Activated naive CD8-positive, alpha-beta T cell treated with anti-CD3 and anti-CD28 coated beads, Interleukin-2, amount 10 ng/mL, durations not matched to agents 7 days and 5 days (primary cell): ENCODE results near the gene ATG9B. TPM values are rescaled to one million over a fixed set of nuclear protein-coding genes. Genes with fewer than 3 reads are reported as not detected.
A peak's percentile ranks its signal among the peaks of the same experiment; 100 is the strongest.

Experiments
- ATAC-seq: fragments of 150-1000 bp; cut with Tn5 transposase; one replicate; pipeline ENCODE4 v1.10.0; 2021; ENCODE audit warnings: low read depth, moderate library complexity
- POLR2A ChIA-PET: fragments of 350-600 bp; sonication (Branson Sonifier 250); formaldehyde crosslinking; loops from one replicate; lab custom pipeline; 2021; ENCODE audit warnings: antibody characterized with exemption; lab: Charles Lee
- DNase-seq: peaks from one replicate; pipeline ENCODE4 v3.0.0; 2021
- H3K27ac Mint-ChIP-seq: one replicate; pipeline ENCODE4 v1.8.0; 2022; ENCODE audit warnings: mild to moderate bottlenecking, mixed read lengths
- H3K27me3 Mint-ChIP-seq: one replicate; pipeline ENCODE4 v1.8.0; 2022; ENCODE audit warnings: mild to moderate bottlenecking, moderate library complexity, mixed read lengths
- H3K36me3 Mint-ChIP-seq: one replicate; pipeline ENCODE4 v1.8.0; 2021; ENCODE audit warnings: mild to moderate bottlenecking, mixed read lengths
- H3K4me1 Mint-ChIP-seq: one replicate; pipeline ENCODE4 v1.8.0; 2021; ENCODE audit warnings: mixed read lengths
- H3K4me3 Mint-ChIP-seq: one replicate; pipeline ENCODE4 v1.8.0; 2022; ENCODE audit warnings: mild to moderate bottlenecking, moderate library complexity, mixed read lengths
- H3K9me3 Mint-ChIP-seq: one replicate; pipeline ENCODE4 v1.8.0; 2021; ENCODE audit warnings: mixed read lengths
- total RNA-seq, 2 experiments: library from RNA; stranded (reverse); gene quantifications; one replicate each; pipeline ENCODE4 v1.2.3, GENCODE V29; 2021

ATG9B gene, protein sequence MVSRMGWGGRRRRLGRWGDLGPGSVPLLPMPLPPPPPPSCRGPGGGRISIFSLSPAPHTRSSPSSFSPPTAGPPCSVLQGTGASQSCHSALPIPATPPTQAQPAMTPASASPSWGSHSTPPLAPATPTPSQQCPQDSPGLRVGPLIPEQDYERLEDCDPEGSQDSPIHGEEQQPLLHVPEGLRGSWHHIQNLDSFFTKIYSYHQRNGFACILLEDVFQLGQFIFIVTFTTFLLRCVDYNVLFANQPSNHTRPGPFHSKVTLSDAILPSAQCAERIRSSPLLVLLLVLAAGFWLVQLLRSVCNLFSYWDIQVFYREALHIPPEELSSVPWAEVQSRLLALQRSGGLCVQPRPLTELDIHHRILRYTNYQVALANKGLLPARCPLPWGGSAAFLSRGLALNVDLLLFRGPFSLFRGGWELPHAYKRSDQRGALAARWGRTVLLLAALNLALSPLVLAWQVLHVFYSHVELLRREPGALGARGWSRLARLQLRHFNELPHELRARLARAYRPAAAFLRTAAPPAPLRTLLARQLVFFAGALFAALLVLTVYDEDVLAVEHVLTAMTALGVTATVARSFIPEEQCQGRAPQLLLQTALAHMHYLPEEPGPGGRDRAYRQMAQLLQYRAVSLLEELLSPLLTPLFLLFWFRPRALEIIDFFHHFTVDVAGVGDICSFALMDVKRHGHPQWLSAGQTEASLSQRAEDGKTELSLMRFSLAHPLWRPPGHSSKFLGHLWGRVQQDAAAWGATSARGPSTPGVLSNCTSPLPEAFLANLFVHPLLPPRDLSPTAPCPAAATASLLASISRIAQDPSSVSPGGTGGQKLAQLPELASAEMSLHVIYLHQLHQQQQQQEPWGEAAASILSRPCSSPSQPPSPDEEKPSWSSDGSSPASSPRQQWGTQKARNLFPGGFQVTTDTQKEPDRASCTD
- total RNA-seq = 10 to 100 TPM; 11.1 to 11.6 TPM

DNA sequence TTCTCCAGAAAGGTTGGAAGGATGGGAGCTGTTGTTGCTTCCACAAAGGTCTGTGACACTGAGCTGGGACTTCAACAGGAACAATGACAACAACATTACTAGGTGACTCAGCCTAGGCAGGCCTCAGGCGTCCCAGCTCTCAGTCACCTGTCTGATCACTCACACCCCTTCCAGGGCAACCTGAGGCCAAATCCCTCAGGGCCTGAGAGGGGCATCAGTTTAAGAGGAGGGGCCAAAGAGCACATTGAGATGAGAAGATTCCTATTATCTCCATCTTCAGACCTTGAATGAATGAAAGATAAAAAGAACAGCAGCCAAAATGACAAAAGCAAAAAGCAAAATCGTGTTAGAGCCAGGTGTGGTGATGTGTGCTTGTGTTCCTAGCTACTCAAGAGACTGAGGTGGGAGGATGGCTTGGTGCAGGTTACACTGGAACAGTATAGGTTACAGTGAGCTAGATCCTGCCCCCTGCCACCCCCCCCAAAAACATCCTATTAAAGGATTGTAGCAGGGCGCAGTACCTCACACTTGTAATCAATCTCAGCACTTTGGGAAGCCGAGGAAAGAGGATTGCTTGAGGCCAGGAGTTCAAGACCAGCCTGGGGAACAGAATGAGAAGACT, at the start of gene ATG9B:
TSS of gene ATG9B (minus strand) at position 60 of the 622 bp plus-strand sequence. CDS start 71 bp downstream, outside the sequence.
- no peak within 1 kb of the TSS for H3K27ac Mint-ChIP-seq
- H3K4me3 Mint-ChIP-seq = no peak within 1 kb of the TSS
- ATAC-seq (no peak), DNase-seq (no peak)
- H3K36me3 Mint-ChIP-seq = peaks cover 2% of the 10 kb centered on the region
- H3K9me3 Mint-ChIP-seq = no peaks in the 10 kb centered on the region
- POLR2A ChIA-PET = no interaction called here
- H3K4me1 Mint-ChIP-seq = peaks cover 14% of the 10 kb centered on the region
- peaks cover 13% of the 10 kb centered on the region for H3K27me3 Mint-ChIP-seq

DNA sequence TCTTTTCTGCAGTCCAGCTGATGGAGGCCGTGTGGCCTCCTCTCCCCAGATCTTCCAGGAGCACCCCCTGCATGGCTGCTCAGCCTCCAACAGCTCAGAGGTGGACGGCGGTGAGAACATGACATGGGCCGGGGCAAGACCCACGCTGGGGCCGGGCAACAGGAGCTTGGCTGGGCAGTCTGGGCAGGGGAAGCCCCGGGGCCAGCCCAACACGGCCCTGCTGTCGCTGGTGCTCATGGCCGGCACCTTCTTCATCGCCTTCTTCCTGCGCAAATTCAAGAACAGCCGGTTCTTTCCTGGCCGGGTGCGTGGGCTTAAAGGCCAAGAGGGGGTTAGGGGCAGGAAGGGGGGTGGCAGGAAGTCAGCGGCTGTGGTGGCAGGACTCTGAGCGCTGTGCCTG, 49.7 kb upstream of the ATG9B start:
- Mint-ChIP-seq H3K36me3 (peaks cover 7% of the 10 kb centered on the region), H3K4me1 (peaks cover 8% of the 10 kb centered on the region), H3K27me3 (no peaks in the 10 kb centered on the region), H3K27ac (no peak overlapping the region), H3K9me3 (no peaks in the 10 kb centered on the region), H3K4me3 (no peak overlapping the region)
- no peak for ATAC-seq
- POLR2A ChIA-PET = no interaction called here
- no peak for DNase-seq

DNA sequence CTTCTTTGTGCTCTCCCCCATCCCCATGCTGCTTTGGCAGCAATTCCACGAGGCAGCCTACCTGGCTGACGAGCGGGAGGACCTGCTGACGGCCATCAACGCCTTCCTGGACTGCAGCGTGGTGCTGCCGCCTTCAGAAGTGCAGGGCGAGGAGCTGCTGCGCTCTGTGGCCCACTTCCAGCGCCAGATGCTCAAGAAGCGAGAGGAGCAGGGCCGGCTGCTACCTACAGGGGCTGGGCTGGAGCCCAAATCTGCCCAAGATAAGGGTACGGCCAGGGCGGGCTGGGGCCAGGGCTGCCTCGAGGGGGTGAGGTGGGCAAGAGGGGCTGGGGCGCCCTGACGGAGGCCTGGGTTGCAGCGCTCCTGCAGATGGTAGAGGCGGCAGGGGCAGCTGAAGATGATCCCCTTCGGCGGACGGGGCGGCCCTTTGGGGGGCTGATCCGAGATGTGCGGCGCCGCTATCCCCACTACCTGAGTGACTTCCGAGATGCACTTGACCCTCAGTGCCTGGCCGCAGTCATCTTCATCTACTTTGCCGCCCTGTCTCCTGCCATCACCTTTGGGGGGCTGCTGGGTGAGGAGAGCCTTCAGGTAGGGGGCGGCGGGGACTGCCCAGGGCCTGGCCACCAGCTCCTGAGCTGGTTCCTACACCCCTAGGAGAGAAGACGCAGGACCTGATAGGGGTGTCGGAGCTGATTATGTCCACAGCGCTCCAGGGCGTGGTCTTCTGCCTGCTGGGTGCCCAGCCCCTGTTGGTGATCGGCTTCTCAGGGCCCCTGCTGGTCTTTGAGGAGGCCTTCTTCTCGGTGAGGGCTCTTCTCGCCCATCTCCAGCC, 47.0 kb upstream of the ATG9B start:
- ATAC-seq (no peak), DNase-seq (no peak)
- Mint-ChIP-seq H3K27me3 (no peaks in the 10 kb centered on the region), H3K36me3 (peaks cover 7% of the 10 kb centered on the region), H3K9me3 (no peaks in the 10 kb centered on the region), H3K4me3 (no peak overlapping the region), H3K4me1 (no peaks in the 10 kb centered on the region), H3K27ac (no peak overlapping the region)
- POLR2A ChIA-PET = no interaction called here

DNA sequence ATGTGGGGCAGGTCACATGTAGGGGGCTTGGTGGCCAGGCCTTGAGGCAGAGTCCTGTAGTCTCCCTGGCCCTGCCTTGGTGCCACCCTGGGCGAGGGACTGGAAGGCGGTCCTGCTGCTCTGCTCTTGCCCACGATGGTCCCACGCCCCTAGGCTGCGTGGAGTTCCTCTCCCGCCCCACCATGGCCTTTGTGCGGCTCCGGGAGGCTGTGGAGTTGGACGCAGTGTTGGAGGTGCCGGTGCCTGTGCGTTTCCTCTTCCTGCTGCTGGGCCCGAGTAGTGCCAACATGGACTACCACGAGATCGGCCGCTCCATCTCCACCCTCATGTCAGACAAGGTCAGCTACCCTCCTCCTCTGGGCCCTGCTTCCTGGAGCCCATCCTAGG, 46.3 kb upstream of the ATG9B start:
- Mint-ChIP-seq H3K4me1 (no peaks in the 10 kb centered on the region), H3K27ac (no peak overlapping the region), H3K9me3 (no peaks in the 10 kb centered on the region), H3K27me3 (no peaks in the 10 kb centered on the region), H3K36me3 (peaks cover 8% of the 10 kb centered on the region), H3K4me3 (no peak overlapping the region)
- POLR2A ChIA-PET = no interaction called here
- ATAC-seq (no peak), DNase-seq (no peak)

DNA sequence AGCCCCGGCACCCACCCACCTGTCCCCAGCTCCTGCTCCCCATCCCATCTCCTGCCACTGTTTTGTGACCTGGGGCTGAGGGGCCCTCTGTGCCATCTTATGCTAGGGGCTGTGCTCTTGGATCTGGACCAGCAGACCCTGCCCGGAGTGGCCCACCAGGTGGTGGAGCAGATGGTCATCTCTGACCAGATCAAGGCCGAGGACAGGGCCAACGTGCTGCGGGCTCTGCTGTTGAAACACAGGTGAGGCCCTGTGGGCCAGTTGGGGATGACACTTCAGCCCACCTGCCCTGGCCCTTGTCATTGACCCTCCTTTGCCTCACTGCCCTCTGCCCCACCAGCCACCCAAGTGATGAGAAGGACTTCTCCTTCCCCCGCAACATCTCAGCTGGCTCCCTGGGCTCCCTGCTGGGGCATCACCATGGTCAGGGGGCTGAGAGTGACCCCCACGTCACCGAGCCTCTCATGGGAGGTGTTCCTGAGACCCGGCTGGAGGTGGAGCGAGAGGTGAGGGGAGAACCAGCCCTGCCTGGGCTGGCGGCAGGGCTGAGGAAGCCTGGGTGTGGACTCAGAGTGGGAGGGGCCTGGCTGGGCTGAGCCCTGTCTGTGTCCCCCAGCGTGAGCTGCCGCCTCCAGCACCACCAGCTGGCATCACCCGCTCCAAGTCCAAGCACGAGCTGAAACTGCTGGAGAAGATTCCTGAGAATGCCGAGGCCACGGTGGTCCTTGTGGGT, 45.7 kb upstream of the ATG9B start:
- no peak overlapping the region for H3K27ac Mint-ChIP-seq
- no peak for DNase-seq

DNA sequence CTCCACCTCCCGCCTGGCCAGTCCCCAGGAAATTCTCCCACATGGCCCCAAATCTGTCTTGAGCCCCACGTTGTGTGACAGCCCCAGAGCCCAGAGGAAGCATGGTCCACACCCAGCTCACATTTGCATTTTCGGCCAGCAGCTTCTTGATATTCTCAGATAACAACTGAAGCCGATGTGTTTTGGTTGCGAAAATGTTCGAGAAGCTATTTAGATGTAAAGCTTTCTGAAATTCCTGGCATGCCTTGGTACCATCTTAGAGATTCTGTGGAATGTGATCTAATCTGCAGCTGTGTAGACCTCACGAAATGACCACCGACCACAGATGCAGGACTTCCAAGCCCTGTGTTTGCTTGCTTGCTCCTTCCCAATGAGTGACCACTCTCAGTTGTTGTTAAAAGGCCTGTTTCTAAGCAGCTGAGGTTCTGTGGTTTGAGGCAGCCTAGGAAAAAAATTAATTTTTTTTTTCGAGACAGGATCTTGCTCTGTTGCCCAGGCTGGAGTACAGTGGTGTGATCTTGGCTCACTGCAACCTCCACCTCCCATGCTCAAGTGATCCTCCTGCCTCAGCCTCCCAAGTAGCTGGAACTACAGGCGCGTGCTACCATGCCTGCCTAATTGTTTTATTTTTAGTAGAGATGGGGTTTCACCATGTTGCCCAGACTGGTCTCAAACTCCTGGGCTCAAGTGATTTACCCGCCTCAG, 43.9 kb upstream of the ATG9B start:
- Mint-ChIP-seq H3K4me3 (no peak overlapping the region), H3K27me3 (no peaks in the 10 kb centered on the region), H3K27ac (no peak overlapping the region), H3K9me3 (no peaks in the 10 kb centered on the region), H3K4me1 (no peaks in the 10 kb centered on the region), H3K36me3 (peaks cover 10% of the 10 kb centered on the region)
- ATAC-seq = no peak
- POLR2A ChIA-PET = interaction anchor here (1.1 to 1.3 kb wide), 2 partner anchors 9 to 12 kb away, joined by 3 to 4 read pairs; partner anchors contain the start of gene FASTK
- no peak for DNase-seq

More for the DNA sequence above, 45.7 kb upstream of the ATG9B start:
- H3K36me3 Mint-ChIP-seq = peaks cover 10% of the 10 kb centered on the region
- POLR2A ChIA-PET = no interaction called here
- H3K27me3 Mint-ChIP-seq = no peaks in the 10 kb centered on the region
- H3K4me1 Mint-ChIP-seq = no peaks in the 10 kb centered on the region
- no peaks in the 10 kb centered on the region for H3K9me3 Mint-ChIP-seq
- H3K4me3 Mint-ChIP-seq = no peak overlapping the region
- no peak for ATAC-seq

DNA sequence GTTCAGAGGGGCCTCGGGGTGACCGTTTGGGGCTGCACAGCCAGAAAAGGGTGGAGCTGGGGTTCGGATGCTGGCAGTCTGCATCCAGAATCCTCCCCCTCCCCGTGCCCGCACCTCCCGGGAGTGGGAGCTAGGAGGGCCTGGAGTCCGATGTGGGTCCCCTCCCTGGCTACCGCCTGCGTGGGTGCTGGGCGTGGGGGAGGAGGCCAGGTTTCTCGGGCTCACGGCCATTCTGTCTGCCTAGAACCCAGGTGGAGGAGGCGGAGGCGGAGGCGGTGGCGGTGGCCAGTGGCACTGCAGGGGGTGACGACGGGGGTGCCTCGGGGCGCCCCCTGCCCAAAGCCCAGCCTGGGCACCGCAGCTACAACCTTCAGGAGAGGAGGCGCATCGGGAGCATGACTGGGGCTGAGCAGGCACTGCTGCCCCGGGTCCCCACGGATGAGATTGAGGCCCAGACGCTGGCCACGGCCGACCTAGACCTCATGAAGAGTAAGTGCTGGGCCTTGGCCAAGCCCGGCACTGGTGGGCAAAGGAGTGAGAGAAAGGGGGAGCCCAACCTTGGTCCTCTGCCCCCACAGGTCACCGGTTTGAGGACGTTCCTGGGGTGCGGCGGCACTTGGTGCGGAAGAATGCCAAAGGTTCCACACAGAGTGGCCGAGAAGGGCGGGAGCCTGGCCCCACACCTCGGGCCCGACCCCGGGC, 42.1 kb upstream of the ATG9B start:
- H3K27me3 Mint-ChIP-seq = no peaks in the 10 kb centered on the region
- H3K4me3 Mint-ChIP-seq = no peak overlapping the region
- POLR2A ChIA-PET = no interaction called here
- peaks cover 6% of the 10 kb centered on the region for H3K4me1 Mint-ChIP-seq
- peaks cover 12% of the 10 kb centered on the region for H3K36me3 Mint-ChIP-seq
- DNase-seq (no peak), ATAC-seq (no peak)
- H3K27ac Mint-ChIP-seq = no peak overlapping the region
- no peaks in the 10 kb centered on the region for H3K9me3 Mint-ChIP-seq

DNA sequence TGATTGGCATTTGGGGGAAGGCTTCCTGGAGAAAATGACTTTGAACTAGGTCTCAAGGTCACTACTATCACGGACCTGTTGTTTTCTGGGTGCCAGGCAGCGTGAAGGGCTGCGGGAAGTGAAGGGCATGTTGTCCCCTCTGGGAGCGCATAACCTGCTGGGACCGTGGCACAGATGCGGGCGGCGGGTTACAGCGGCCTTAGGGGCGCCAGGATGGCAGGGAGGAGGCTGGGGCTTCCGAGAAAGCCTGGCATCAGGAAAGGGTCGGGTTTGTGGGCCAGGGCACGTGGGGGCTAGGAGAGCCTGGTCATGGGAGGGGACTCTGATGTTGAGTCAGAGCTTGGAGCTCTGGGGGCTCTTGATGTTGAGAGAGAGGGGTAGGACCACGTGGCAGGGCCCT, 41.2 kb upstream of the ATG9B start:
- no peak for DNase-seq
- Mint-ChIP-seq H3K36me3 (peaks cover 10% of the 10 kb centered on the region), H3K9me3 (no peaks in the 10 kb centered on the region), H3K27ac (peak overlapping the region; percentile 9), H3K4me3 (no peak overlapping the region), H3K4me1 (peaks cover 13% of the 10 kb centered on the region), H3K27me3 (no peaks in the 10 kb centered on the region)
- POLR2A ChIA-PET = no interaction called here
- no peak for ATAC-seq

DNA sequence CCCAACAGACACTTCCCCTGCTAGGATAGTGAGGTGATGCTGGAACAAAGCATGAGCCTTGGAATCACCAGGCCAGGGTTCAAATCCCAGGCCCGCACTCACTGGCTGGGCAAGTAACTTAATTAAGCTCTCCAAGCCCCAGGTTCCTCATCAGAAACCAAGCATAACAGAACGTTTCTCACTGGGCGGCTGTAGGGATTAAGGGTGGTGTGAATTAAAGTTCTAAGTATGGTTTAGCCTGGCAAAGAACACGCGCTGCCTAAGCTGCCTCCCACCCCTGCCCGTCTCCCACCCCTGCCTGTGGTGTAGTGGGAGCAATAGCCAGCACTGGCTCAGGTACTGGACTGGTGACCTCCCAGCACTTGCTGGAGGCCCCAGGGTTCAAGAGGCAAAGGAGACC, 40.7 kb upstream of the ATG9B start:
- Mint-ChIP-seq H3K4me3 (no peak overlapping the region), H3K9me3 (no peaks in the 10 kb centered on the region), H3K36me3 (peaks cover 9% of the 10 kb centered on the region), H3K27me3 (no peaks in the 10 kb centered on the region), H3K27ac (peak overlapping the region; percentile 9), H3K4me1 (peaks cover 13% of the 10 kb centered on the region)
- ATAC-seq (no peak), DNase-seq (no peak)
- POLR2A ChIA-PET = no interaction called here

DNA sequence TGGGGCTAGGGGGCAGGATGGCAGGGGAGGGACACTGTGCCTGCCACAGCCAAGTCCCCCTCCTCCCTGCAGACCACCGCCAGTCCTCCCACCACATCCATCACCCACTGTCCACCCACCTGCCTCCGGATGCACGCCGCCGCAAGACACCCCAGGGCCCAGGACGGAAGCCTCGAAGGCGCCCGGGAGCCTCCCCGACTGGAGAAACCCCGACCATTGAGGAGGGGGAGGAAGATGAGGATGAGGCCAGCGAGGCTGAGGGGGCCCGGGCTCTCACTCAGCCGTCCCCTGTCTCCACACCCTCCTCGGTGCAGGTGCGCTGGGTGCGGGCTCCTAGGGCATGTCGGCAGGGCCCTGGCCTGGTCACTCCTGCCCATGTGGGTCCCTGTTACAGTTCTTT, 40.2 kb upstream of the ATG9B start:
- POLR2A ChIA-PET = no interaction called here
- H3K36me3 Mint-ChIP-seq = peaks cover 9% of the 10 kb centered on the region

DNA sequence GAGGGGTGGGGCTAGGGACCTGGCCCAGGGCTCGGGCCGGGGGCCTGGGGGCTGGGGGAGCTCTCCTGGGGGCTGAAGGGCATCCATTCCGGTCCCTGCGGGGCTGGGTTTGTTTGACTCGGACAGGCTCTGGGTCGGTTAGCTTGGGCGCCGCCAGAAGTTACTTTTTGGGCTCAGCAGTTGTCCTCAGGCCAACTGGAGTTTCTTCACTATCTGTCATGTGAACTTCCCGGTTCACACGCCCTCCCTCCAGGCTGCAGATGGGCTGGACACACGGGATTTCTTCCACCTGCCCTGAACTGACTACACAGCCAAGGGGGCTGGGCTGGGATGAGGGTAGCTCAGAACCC, 38.9 kb upstream of the ATG9B start:
- Mint-ChIP-seq H3K4me3 (no peak overlapping the region), H3K27me3 (no peaks in the 10 kb centered on the region), H3K9me3 (no peaks in the 10 kb centered on the region), H3K4me1 (peaks cover 20% of the 10 kb centered on the region), H3K27ac (no peak overlapping the region), H3K36me3 (peaks cover 8% of the 10 kb centered on the region)
- DNase-seq = no peak
- POLR2A ChIA-PET = interaction anchor here (0.6 kb wide), 1 partner anchor 25 kb away, joined by 3 read pairs; no protein-coding TSS in a partner anchor
- ATAC-seq = no peak

More for the DNA sequence above, 40.2 kb upstream of the ATG9B start:
- Mint-ChIP-seq H3K9me3 (no peaks in the 10 kb centered on the region), H3K4me3 (no peak overlapping the region), H3K27ac (no peak overlapping the region), H3K27me3 (no peaks in the 10 kb centered on the region), H3K4me1 (peaks cover 13% of the 10 kb centered on the region)
- no peak for DNase-seq
- no peak for ATAC-seq
